GM23338 (cell line): ENCODE results near the gene MARCHF3. TPM values are rescaled to one million over a fixed set of nuclear protein-coding genes. Genes with fewer than 3 reads are reported as not detected.

ENCODE experiments used
- EZH2phosphoT487 ChIP-seq: fragments of 200-600 bp; sonication (generic); IDR thresholded peaks from one replicate; pipeline ENCODE4 v1.8.1; 2018; ENCODE audit warnings: antibody characterized with exemption; ENCODE audit not compliant: unreplicated experiment
- JUNB ChIP-seq: IDR thresholded peaks from one replicate; pipeline ENCODE4 v1.6.1; 2016; ENCODE audit warnings: antibody characterized with exemption; ENCODE audit not compliant: unreplicated experiment
- ZNF114 ChIP-seq: fragments of 250-450 bp; sonication (Bioruptor Pico); IDR thresholded peaks from 2 replicates; pipeline ENCODE4 v1.5.0; 2020; ENCODE audit warnings: mild to moderate bottlenecking, moderate library complexity
- polyA plus RNA-seq: library from polyadenylated mRNA; unstranded; fragments of >200 nt; fragmentation: Nextera tagmentation; extraction: Ambion mirVana; gene quantifications from 2 replicates; pipeline ENCODE4 v1.2.1, GENCODE V29; 2016
- total RNA-seq: library from RNA; depleted of rRNA; stranded (reverse); fragments of >200 nt; shearing (Covaris generic); gene quantifications from 2 replicates; pipeline ENCODE4 v1.2.3, GENCODE V29; 2014
- TF ChIP-seq, protein P1 (sequence below): fragments of 250-450 bp; sonication (Bioruptor Pico); IDR thresholded peaks from 2 replicates; pipeline ENCODE4 v1.5.0; 2020; ENCODE audit warnings: mild to moderate bottlenecking, moderate library complexity
- TF ChIP-seq, protein P2 (sequence below): IDR thresholded peaks from one replicate; pipeline ENCODE4 v1.6.1; 2018; ENCODE audit warnings: antibody characterized with exemption; ENCODE audit not compliant: unreplicated experiment
- TF ChIP-seq, protein P3 (sequence below), 2 experiments: fragments of 200-600 bp in 1 of 2; sonication (generic) in 1 of 2; conservative IDR thresholded peaks; 2 replicates each; pipeline versions ENCODE4 v1.5.1 to v1.6.1; 2016 to 2017; ENCODE audit warnings: antibody characterized with exemption in 2 of 2, low read depth in 2 of 2, mild to moderate bottlenecking in 2 of 2, moderate library complexity in 1 of 2

MARCHF3 gene
- total and polyA plus RNA-seq, 2 experiments from 2014 or later = 7.0 to 12.7 TPM

DNA sequence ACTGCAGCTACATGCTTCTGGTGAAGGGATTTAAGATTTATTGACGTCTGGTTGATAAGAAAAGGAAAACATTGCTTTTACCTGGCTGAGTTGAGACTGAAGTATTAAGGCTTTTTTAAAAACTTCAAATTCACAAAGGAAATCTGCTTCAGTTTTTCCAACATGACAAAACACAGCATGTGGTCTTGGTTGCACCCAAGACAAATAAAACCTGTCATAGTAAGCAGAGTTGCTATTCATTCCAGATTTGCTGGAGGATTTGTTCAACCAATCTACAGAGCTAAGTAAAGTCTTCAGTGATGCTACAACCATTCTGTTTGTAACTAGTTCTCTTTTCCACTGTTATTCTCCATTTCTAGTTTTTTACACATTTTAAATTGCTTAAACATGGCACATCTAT lies 31.6 kb upstream of the MARCHF3 start (continued):
- TF ChIP-seq, protein P1, sequence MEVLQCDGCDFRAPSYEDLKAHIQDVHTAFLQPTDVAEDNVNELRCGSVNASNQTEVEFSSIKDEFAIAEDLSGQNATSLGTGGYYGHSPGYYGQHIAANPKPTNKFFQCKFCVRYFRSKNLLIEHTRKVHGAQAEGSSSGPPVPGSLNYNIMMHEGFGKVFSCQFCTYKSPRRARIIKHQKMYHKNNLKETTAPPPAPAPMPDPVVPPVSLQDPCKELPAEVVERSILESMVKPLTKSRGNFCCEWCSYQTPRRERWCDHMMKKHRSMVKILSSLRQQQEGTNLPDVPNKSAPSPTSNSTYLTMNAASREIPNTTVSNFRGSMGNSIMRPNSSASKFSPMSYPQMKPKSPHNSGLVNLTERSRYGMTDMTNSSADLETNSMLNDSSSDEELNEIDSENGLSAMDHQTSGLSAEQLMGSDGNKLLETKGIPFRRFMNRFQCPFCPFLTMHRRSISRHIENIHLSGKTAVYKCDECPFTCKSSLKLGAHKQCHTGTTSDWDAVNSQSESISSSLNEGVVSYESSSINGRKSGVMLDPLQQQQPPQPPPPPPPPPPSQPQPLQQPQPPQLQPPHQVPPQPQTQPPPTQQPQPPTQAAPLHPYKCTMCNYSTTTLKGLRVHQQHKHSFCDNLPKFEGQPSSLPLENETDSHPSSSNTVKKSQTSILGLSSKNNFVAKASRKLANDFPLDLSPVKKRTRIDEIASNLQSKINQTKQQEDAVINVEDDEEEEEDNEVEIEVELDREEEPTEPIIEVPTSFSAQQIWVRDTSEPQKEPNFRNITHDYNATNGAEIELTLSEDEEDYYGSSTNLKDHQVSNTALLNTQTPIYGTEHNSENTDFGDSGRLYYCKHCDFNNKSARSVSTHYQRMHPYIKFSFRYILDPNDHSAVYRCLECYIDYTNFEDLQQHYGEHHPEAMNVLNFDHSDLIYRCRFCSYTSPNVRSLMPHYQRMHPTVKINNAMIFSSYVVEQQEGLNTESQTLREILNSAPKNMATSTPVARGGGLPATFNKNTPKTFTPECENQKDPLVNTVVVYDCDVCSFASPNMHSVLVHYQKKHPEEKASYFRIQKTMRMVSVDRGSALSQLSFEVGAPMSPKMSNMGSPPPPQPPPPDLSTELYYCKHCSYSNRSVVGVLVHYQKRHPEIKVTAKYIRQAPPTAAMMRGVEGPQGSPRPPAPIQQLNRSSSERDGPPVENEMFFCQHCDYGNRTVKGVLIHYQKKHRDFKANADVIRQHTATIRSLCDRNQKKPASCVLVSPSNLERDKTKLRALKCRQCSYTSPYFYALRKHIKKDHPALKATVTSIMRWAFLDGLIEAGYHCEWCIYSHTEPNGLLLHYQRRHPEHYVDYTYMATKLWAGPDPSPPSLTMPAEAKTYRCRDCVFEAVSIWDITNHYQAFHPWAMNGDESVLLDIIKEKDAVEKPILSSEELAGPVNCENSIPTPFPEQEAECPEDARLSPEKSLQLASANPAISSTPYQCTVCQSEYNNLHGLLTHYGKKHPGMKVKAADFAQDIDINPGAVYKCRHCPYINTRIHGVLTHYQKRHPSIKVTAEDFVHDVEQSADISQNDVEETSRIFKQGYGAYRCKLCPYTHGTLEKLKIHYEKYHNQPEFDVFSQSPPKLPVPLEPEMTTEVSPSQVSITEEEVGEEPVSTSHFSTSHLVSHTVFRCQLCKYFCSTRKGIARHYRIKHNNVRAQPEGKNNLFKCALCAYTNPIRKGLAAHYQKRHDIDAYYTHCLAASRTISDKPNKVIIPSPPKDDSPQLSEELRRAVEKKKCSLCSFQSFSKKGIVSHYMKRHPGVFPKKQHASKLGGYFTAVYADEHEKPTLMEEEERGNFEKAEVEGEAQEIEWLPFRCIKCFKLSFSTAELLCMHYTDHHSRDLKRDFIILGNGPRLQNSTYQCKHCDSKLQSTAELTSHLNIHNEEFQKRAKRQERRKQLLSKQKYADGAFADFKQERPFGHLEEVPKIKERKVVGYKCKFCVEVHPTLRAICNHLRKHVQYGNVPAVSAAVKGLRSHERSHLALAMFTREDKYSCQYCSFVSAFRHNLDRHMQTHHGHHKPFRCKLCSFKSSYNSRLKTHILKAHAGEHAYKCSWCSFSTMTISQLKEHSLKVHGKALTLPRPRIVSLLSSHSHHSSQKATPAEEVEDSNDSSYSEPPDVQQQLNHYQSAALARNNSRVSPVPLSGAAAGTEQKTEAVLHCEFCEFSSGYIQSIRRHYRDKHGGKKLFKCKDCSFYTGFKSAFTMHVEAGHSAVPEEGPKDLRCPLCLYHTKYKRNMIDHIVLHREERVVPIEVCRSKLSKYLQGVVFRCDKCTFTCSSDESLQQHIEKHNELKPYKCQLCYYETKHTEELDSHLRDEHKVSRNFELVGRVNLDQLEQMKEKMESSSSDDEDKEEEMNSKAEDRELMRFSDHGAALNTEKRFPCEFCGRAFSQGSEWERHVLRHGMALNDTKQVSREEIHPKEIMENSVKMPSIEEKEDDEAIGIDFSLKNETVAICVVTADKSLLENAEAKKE = no peak
- TF ChIP-seq EZH2phosphoT487 (no peak), ZNF114 (no peak), JUNB (no peak)
- TF ChIP-seq, protein P2, sequence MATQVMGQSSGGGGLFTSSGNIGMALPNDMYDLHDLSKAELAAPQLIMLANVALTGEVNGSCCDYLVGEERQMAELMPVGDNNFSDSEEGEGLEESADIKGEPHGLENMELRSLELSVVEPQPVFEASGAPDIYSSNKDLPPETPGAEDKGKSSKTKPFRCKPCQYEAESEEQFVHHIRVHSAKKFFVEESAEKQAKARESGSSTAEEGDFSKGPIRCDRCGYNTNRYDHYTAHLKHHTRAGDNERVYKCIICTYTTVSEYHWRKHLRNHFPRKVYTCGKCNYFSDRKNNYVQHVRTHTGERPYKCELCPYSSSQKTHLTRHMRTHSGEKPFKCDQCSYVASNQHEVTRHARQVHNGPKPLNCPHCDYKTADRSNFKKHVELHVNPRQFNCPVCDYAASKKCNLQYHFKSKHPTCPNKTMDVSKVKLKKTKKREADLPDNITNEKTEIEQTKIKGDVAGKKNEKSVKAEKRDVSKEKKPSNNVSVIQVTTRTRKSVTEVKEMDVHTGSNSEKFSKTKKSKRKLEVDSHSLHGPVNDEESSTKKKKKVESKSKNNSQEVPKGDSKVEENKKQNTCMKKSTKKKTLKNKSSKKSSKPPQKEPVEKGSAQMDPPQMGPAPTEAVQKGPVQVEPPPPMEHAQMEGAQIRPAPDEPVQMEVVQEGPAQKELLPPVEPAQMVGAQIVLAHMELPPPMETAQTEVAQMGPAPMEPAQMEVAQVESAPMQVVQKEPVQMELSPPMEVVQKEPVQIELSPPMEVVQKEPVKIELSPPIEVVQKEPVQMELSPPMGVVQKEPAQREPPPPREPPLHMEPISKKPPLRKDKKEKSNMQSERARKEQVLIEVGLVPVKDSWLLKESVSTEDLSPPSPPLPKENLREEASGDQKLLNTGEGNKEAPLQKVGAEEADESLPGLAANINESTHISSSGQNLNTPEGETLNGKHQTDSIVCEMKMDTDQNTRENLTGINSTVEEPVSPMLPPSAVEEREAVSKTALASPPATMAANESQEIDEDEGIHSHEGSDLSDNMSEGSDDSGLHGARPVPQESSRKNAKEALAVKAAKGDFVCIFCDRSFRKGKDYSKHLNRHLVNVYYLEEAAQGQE = no peak
- TF ChIP-seq, protein P3, sequence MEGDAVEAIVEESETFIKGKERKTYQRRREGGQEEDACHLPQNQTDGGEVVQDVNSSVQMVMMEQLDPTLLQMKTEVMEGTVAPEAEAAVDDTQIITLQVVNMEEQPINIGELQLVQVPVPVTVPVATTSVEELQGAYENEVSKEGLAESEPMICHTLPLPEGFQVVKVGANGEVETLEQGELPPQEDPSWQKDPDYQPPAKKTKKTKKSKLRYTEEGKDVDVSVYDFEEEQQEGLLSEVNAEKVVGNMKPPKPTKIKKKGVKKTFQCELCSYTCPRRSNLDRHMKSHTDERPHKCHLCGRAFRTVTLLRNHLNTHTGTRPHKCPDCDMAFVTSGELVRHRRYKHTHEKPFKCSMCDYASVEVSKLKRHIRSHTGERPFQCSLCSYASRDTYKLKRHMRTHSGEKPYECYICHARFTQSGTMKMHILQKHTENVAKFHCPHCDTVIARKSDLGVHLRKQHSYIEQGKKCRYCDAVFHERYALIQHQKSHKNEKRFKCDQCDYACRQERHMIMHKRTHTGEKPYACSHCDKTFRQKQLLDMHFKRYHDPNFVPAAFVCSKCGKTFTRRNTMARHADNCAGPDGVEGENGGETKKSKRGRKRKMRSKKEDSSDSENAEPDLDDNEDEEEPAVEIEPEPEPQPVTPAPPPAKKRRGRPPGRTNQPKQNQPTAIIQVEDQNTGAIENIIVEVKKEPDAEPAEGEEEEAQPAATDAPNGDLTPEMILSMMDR (conservative IDR thresholded peaks at IDR 0.05; ENCODE audit: low read depth in 2 of 2) = no peak
